ENCODE data around the gene ASCC3. TPM values are rescaled to one million over a fixed set of nuclear protein-coding genes. Genes with fewer than 3 reads are reported as not detected.

The ASCC3 gene
- polyA plus RNA-seq, 2 of the 4 experiments (the other 2 are of a cell fraction): 17.4 to 35.3 TPM

- 78% methylated on average over 1 of the region's 1 CpG for WGBS (ENCODE audit: missing lambda C conversion rate)
- CTCF ChIA-PET: no interaction called here
- Histone ChIP-seq H3K4me3 (no peak overlapping the region), H3K4me1 (peaks cover 6% of the 10 kb centered on the region; the same call in 1 of the 3 replicates), H3K9me3 (no peaks in the 10 kb centered on the region), H3K27ac (no peak overlapping the region), H3K4me2 (no peak overlapping the region)
- no peak for ATAC-seq
- FAIRE-seq: no peak
- POLR2A ChIA-PET: no interaction called here
- TF ChIP-seq RCOR1 (IDR thresholded peaks at IDR 0.05; ENCODE audit: low read depth, low read length): no peak
- TF ChIP-seq ESRRA (IDR thresholded peaks at IDR 0.05; ENCODE audit: borderline replicate concordance, low read length): no peak
- TF ChIP-seq CBX8 (IDR thresholded peaks at IDR 0.05): no peak
- no peak for TF ChIP-seq FOSB (CRISPR knock-in tag; IDR thresholded peaks at IDR 0.05)
- no peak for TF ChIP-seq RFX5 (IDR thresholded peaks at IDR 0.05)
- no peak for TF ChIP-seq KDM5A (IDR thresholded peaks at IDR 0.05)
- TF ChIP-seq HMGXB4 (CRISPR knock-in tag; IDR thresholded peaks at IDR 0.05; ENCODE audit: borderline replicate concordance): no peak
- no peak for TF ChIP-seq NFE2L2 (conservative IDR thresholded peaks at IDR 0.05; ENCODE audit: low read length)
- TF ChIP-seq TP53 (CRISPR knock-in tag; IDR thresholded peaks at IDR 0.05): no peak
- no peak for TF ChIP-seq EHF (CRISPR knock-in tag; IDR thresholded peaks at IDR 0.05)
- no peak for TF ChIP-seq NR3C1 (IDR thresholded peaks at IDR 0.05)
- no peak for TF ChIP-seq TFCP2L1 (CRISPR knock-in tag; IDR thresholded peaks at IDR 0.05)
- TF ChIP-seq USF2 (IDR thresholded peaks at IDR 0.05): no peak
- no peak for TF ChIP-seq FOSL2 (IDR thresholded peaks at IDR 0.05)
- TF ChIP-seq FOSL2 (CRISPR knock-in tag; IDR thresholded peaks at IDR 0.05): no peak
- no peak for TF ChIP-seq RARB (CRISPR knock-in tag; IDR thresholded peaks at IDR 0.05)
- no peak for TF ChIP-seq BHLHE40 (IDR thresholded peaks at IDR 0.05; ENCODE audit: low read depth, low read length)
- TF ChIP-seq EHMT2 (IDR thresholded peaks at IDR 0.05; ENCODE audit: low read depth): no peak
- TF ChIP-seq MAX (IDR thresholded peaks at IDR 0.05): no peak
- no peak for TF ChIP-seq SREBF2 (IDR thresholded peaks at IDR 0.05)
- no peak for DNase-seq (ENCODE audit: low read depth in 1 of 2, low spot score in 1 of 2)
Measured at GRCh38 chr6:100724222-100724621, 156.9 kb downstream of the ASCC3 start.

GRCh38 chr6:100721256-100721655, 159.9 kb downstream of the ASCC3 start:
- Histone ChIP-seq H3K9me3 (no peaks in the 10 kb centered on the region), H3K4me1 (peaks cover 6% of the 10 kb centered on the region; the same call in 1 of the 3 replicates), H3K4me2 (no peak overlapping the region), H3K4me3 (no peak overlapping the region), H3K27ac (no peak overlapping the region)
- no peak for FAIRE-seq
- no peak for DNase-seq (ENCODE audit: low read depth in 1 of 2, low spot score in 1 of 2)
- ATAC-seq: no peak
- ChIA-PET POLR2A (no interaction called here), CTCF (no interaction called here)
- TF ChIP-seq HES2 (IDR thresholded peaks at IDR 0.05) (no peak), EHF (CRISPR knock-in tag; IDR thresholded peaks at IDR 0.05) (no peak), RAD21 (conservative IDR thresholded peaks at IDR 0.05 in 1 of 2, IDR thresholded peaks at IDR 0.05 in 1 of 2) (no peak), CBX2 (IDR thresholded peaks at IDR 0.05; ENCODE audit: borderline replicate concordance, low read depth) (no peak), HMGXB4 (CRISPR knock-in tag; IDR thresholded peaks at IDR 0.05; ENCODE audit: borderline replicate concordance) (no peak), PBX3 (IDR thresholded peaks at IDR 0.05) (no peak), NFE2L2 (conservative IDR thresholded peaks at IDR 0.05; ENCODE audit: low read length) (no peak), ZC3H11A (IDR thresholded peaks at IDR 0.05) (no peak), HEYL (CRISPR knock-in tag; IDR thresholded peaks at IDR 0.05) (no peak), CTCF (IDR thresholded peaks at IDR 0.05) (no peak), CHD4 (IDR thresholded peaks at IDR 0.05; ENCODE audit: borderline replicate concordance) (no peak), BHLHE40 (IDR thresholded peaks at IDR 0.05; ENCODE audit: low read depth, low read length) (no peak), HDAC2 (IDR thresholded peaks at IDR 0.05) (no peak), CBX8 (IDR thresholded peaks at IDR 0.05) (no peak)
